NCI-H2107 treated with DMSO at 0.1 percent for 48 hours (cell line): ENCODE results near the gene ITFG1.

Experiments
- DNase-seq: peaks from one replicate; lab custom pipeline; 2025; ENCODE audit not compliant: unreplicated experiment; lab: John Stamatoyannopoulos, UW

Gene ITFG1

GRCh38 chr16:47125757-47126156 is 335.1 kb downstream of the ITFG1 start:
- no peak for DNase-seq

DNA sequence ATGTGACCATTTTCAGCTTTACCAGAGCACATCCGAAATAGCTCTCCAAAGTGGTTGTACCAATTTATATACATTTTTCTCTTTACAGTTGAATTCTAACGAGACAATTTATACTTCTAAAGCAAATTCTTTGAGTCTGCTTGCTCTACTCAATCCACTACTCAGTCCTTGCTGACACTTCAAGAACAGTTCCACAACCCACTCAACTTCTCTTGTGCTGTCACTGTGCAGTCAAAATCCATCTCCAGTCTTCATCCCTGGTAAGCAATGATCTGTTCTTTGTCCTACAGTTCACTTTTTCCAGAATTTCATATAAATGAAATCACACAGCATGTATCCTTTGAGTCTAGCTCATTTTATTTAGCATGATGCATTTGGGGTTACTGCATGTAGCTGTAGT is 347.7 kb downstream of the ITFG1 start:
- DNase-seq, result no peak

DNA sequence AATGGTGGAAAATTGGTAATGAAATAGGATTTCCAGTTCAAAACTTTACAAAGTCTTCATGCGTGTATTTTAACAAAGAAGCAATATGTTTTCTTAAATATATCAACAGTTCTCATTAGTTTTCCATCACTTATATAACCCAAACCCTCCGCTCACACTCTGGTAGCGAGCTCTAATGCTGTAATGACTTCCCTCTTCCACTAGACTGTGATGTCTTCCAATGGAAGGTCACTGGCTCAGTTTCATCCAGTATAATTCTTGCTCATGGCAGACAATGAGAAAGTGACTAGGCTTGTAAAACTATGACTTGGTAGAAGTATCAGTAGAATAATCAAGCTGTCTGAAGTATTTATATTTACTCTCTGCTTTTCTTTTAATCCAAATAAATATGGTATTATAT is 349.9 kb downstream of the ITFG1 start:
- DNase-seq, result no peak

- DNase-seq, result no peak
Measured at GRCh38 chr16:47109361-47109760, 351.5 kb downstream of the ITFG1 start.
